Brain pericyte (primary cell): ENCODE data around the gene PLCD1.
"Not testable (repeated sequence)": the region's sequence is repeated elsewhere in the genome, so short reads cannot be mapped to it uniquely, and the experiment has no call there.

Source experiments
- DNase-seq: peaks from one replicate; pipeline ENCODE4 v3.0.0-alpha.2; 2012; ENCODE audit warnings: low read depth, low spot score

Gene PLCD1

DNA sequence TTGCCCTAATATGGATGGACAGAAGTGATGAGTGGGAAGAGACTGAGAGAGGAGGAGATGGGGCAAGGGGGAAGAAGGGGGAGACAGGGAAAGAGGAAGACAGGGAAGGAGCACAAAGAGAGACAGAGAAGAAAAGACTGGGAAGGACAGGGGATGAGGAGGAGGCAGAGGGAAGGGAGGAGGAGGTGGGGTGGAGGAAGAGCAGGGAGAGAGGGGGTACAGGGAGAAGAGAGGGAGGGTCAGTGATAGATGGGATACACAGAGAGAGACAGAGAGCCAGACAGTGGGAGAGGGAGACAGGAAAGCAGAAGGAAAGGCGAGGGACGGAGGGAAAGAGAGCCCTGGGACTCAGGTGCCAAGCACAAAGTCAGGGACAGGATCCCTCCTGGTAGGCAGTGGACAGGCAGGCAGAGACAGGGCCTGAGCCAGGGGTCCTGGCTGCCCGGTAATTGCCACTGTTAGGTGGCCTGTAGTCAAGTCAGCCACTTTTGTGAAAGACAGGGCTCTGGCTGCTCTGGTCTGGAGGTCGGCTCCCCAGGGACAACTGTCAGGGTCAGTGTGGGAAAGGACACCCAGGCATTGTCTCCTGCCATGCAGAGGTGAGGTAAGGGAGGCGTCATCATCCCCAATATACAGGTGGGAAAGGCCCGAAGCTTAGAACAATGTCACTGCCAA is 29.1 kb downstream of the PLCD1 start:
- no peak for DNase-seq

- DNase-seq, result no peak
Measured at GRCh38 chr3:37999836-38000235, 29.6 kb downstream of the PLCD1 start.

- DNase-seq, result no peak
Measured at GRCh38 chr3:37997791-37998370, 31.6 kb downstream of the PLCD1 start.

DNA sequence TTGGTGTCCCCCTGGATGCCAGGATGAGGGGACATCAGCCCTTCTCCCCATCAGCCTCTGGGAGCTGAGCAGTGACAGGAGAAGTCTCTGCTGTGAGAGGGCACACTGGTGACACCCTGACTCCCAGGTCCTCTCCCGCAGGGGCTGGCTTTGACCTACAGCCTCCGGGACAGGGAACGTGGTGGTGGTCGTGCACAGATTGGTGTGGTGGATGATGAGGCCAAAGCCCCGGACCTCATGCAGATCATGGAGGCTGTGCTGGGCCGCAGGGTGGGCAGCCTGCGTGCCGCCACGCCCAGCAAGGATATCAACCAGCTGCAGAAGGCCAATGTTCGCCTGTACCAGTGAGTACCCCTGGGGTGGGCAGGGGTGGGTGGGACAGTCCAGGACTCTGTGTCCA is 32.1 kb downstream of the PLCD1 start:
- DNase-seq, result no peak

DNA sequence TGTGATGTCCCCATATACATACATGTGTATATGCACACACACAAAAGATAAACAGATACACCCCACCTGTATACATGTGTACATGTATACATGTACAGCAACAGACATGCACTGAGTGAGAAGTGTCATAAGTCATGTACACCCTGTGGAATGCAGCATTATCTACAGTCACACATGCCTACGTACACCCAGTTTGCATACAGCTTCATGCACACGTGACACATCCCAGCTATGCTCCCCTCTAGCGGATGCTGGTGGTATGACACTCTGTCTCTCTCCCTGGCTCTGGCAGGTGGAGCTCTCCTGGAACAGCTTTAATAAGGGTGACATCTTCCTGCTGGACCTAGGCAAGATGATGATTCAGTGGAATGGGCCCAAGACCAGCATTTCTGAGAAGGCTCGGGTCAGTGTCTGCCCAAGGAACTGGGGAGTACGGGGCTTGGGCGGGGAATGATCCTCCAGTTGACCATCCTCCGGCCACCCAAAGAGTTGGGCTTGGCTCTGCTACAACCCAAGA is 32.6 kb downstream of the PLCD1 start:
- DNase-seq, result no peak

DNA sequence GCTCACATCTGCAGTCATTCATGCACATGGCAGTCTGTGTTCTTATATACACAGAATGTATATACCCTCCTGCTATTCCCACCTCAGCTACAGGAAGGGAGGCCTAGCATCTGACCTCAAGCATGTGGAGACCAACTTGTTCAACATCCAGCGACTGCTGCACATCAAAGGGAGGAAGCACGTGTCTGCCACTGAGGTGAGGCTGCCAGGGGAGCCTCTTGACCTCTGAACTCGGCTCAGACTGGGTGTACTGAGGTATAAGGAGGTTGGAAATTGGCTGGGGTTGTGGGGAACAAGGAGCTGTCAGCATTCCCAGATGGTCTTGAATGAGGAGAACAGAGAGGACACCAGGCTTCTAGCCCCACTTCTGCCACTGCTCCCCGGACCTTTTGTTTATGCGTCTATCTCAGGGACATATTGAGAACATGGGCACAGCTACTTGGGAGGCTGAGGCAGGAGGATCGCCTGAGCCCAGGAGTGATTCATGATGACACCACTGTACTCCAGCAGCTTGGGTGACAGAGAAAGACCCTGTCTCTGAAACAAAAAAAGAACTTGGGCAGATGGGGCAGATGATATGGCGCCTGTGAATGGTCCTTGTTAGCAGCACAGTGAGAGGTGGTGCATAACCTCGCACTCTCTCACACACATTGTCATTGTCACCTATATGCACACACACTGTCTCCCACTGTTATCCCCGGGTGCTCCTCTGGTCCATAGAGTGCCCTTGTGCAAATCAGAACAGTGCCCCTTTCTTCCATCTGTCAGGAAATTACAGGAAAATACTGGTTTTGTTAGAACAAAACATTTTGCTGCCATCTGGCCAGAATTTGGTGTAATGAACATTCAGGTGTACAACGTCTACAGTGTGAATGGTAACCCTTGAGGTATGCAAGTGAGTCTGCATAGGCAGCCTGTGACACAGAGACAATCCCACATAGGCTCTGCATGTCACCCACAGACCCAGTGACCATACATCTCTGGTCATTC is 33.5 kb downstream of the PLCD1 start:
- DNase-seq, result no peak

GRCh38 chr3:37994639-37994972 is 34.8 kb downstream of the PLCD1 start:
- DNase-seq, result no peak

DNA sequence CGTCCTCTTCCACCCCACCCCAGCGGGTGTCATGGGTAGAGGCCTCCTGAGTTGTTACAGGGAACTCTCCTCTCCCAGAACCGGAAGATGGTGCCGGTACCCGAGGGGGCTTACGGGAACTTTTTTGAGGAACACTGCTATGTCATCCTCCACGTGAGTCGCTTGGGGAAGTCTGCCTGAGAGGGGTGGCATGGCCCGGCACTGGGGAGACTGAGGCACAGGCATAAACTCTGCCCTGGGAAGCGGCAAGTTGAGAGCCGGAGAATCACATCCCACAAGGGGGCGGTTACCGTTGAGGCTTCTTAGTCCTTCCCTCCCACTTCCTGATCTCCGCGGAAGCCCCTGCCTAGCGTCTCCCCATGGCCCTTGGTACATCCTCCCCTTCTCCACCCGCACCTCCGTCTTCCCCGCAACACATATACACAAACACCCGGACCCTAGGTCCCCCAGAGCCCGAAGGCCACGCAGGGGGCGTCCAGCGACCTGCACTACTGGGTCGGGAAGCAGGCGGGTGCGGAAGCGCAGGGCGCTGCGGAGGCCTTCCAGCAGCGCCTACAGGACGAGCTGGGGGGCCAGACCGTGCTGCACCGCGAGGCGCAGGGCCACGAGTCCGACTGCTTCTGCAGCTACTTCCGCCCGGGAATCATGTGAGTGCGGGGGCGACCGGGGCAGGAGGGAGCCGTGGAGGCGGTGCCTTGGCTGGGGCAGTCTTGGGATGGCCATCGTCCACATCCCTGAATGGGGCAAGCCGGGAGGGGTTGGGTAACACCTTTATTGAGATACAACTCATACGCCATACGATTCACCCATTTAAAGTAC is 35.4 kb downstream of the PLCD1 start:
- DNase-seq, result no peak

DNA sequence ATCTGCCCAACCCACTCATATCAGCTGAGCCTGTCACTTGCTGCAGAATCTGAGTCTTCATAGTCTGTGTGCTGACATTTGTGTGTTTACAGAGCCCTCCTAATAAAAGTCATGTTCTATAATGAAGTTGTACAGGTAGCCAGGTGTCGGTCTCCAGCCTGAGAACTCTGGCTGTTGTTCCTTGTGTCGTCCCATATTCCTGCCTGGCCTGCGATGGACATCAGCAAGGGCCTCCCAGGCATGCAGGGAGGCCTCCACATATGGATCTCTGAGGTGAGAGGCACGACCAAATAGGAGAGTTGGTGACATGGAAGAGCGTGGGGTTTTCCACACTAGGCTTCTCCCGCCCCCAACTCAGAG is 36.0 kb downstream of the PLCD1 start:
- no peak for DNase-seq

GRCh38 chr3:37993067-37993455 is 36.4 kb downstream of the PLCD1 start:
- DNase-seq, result no peak

GRCh38 chr3:37992271-37993066 is 37.0 kb downstream of the PLCD1 start:
- no peak for DNase-seq

DNA sequence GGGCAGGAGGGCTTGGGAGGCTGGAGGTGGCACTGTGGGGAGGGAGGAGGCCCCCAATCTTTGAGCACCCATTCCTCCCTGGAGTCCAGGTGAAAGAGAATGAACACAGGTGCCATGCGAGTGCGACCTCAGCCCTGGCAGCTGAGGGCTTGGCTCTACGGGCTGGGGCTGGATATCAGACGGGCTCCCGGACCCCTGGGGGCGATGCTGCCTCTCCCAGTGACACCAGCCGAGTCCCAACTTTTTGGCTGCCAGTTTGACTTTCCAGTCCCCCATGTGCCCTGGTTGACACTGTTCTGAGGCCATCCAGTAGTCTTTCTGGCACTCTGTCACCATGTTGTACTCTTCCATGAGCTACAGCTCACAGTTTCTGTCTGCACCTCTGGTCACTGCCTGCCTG is 37.6 kb downstream of the PLCD1 start:
- no peak for DNase-seq

- no peak for DNase-seq
Measured at GRCh38 chr3:37991109-37991508, 38.3 kb downstream of the PLCD1 start.

- no peak for DNase-seq
Measured at GRCh38 chr3:37990527-37990926, 38.9 kb downstream of the PLCD1 start, which contains the start of gene VILL. Gene VILL (plus strand): TSS chr3:37990786. CDS start chr3:37993673, 2,887 bp downstream.

- no peak for DNase-seq
Measured at GRCh38 chr3:37989821-37990480, 39.5 kb downstream of the PLCD1 start.

DNA sequence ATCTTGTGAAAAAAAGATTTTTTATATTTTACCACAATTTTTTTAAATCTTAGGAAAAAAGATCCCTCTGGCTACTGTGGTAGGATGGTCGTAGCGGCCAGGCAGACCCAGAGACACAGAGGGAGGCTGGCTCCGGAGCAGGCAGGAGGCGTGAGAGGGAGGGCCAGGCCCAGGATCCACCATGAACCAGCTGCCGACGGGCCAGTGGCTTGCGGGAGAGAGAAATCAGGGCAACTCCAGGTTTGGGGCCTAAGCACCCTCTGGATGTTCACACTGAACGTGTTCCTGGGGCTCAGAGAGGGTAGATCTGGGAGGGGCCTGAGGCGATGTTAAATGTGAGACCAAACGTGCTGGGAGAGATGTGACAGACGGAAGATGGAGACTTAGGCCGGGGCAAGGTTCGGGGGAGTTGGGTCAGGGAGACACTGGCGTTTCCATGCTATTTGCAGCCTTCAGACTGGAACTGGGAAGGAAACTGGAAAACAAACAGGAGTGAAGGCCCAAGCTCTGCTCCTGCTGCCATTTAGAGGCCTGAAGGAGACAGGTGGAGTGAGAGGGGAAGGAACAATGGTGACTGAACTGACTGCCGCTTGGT is 40.4 kb downstream of the PLCD1 start:
- no peak for DNase-seq

GRCh38 chr3:37988376-37988775 is 41.1 kb downstream of the PLCD1 start:
- DNase-seq, result not testable (repeated sequence)

DNA sequence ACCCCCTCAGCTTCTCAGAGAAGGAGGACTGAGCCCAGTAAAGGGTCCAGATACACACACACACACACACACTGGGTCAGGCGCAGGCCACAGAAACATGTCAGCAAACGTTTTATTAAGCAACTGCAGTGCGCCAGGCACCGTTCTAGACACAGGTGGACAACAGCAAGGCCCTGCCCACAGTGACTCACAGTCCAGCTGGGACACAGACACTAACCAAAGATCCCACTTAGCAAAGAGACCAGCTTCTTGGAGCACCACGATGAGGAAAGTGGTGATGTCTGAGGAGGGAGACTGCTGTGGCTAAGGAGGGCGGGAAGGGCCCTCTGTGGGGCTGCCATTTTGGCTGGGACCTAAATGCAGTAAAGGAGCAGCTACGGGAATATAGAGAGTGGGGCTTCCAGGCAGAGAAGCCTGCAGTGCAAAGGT is 41.7 kb downstream of the PLCD1 start:
- DNase-seq, result no peak

- DNase-seq, result no peak
Measured at GRCh38 chr3:37987315-37987697, 42.1 kb downstream of the PLCD1 start.
